ENCODE results near the gene KRT7. TPM values are rescaled to one million over a fixed set of nuclear protein-coding genes. Genes with fewer than 3 reads are reported as not detected.

KRT7 gene
- total RNA-seq, 1 experiment from 2014 or later = 10.0 TPM

- H3K4me1 ChIP-seq (ENCODE audit: insufficient read depth, low read length) = peaks cover 2% of the 10 kb centered on the region; the same call in 1 of the 2 replicates
- Mint-ChIP-seq H3K9me3 (no peaks in the 10 kb centered on the region; a peak in 1 of 5 replicates), H3K36me3 (ENCODE audit: insufficient read depth in 1 of 3, low read depth in 3 of 3) (no peaks in the 10 kb centered on the region), H3K4me3 (no peak overlapping the region), H3K27me3 (ENCODE audit: low read depth) (peaks cover 16% of the 10 kb centered on the region), H3K4me1 (peaks cover 38 to 56% of the 10 kb centered on the region in 2 experiments), H3K27ac (no peak overlapping the region)
- H3K27ac ChIP-seq (ENCODE audit: insufficient read length, low read depth, low read length) = no peak overlapping the region
- no peak overlapping the region for H3T11ph ChIP-seq (ENCODE audit: low read length)
- WGBS (ENCODE audit: extremely low coverage, insufficient read length, low lambda C conversion rate) = no CpG with 5 or more reads among the region's 6 CpGs
- H3K79me2 ChIP-seq (ENCODE audit: insufficient read depth, low read length) = no peaks in the 10 kb centered on the region
- H3K9ac ChIP-seq (ENCODE audit: extremely low read depth, insufficient read length, low read length) = no peak overlapping the region
- H3K4ac ChIP-seq (ENCODE audit: low read depth, low read length) = no peak overlapping the region
- no peak overlapping the region for H4K91ac ChIP-seq (ENCODE audit: insufficient read length, low read depth, low read length)
- no peak for TF ChIP-seq CTCF (conservative IDR thresholded peaks at IDR 0.05)
- H2AK5ac ChIP-seq (ENCODE audit: insufficient read length, low read length) = no peak overlapping the region
- no peaks in the 10 kb centered on the region for H3K9me3 ChIP-seq (ENCODE audit: control insufficient read depth, low read depth, low read length)
- no peak overlapping the region for H3K14ac ChIP-seq (ENCODE audit: insufficient read depth, low read length)
- H2BK120ac ChIP-seq (ENCODE audit: low read depth, low read length, poor library complexity, severe bottlenecking) = no peak overlapping the region
- H4K20me1 ChIP-seq (ENCODE audit: control insufficient read depth, insufficient read depth, insufficient read length) = no peaks in the 10 kb centered on the region
- H2BK20ac ChIP-seq (ENCODE audit: low read depth, low read length, poor library complexity, severe bottlenecking) = no peak overlapping the region
- H2BK12ac ChIP-seq (ENCODE audit: insufficient read length, low read depth, low read length) = no peak overlapping the region
- no peak overlapping the region for H3K23ac ChIP-seq (ENCODE audit: insufficient read length, low read depth, low read length)
- H2AFZ ChIP-seq (ENCODE audit: low read length) = no peak overlapping the region
- H2BK15ac ChIP-seq (ENCODE audit: low read depth, low read length) = no peak overlapping the region
- H3K27me3 ChIP-seq (ENCODE audit: insufficient read depth, low read length) = no peaks in the 10 kb centered on the region
- H3K79me1 ChIP-seq (ENCODE audit: insufficient read depth, low read depth, low read length, poor library complexity, severe bottlenecking) = no peaks in the 10 kb centered on the region
- no peak overlapping the region for H3K4me2 ChIP-seq (ENCODE audit: insufficient read depth, insufficient read length, low read length)
- H4K5ac ChIP-seq (ENCODE audit: insufficient read length, low read depth, low read length) = no peak overlapping the region
- H3K18ac ChIP-seq (ENCODE audit: insufficient read length, low read depth, low read length) = no peak overlapping the region
- H2BK5ac ChIP-seq (ENCODE audit: insufficient read length, low read length) = no peak overlapping the region
- no peak overlapping the region for H3K56ac ChIP-seq (ENCODE audit: insufficient read length, low read depth, low read length)
- no peak overlapping the region for H4K8ac ChIP-seq (replicated peaks; ENCODE audit: insufficient read length, low read depth, low read length)
- no peak for DNase-seq
- no peaks in the 10 kb centered on the region for H3K23me2 ChIP-seq (ENCODE audit: insufficient read length, low read depth, low read length, poor library complexity, severe bottlenecking)
Observed at GRCh38 chr12:52184813-52185212, 48.2 kb upstream of the KRT7 start.
